NCI-H2107 treated with DMSO at 0.1 percent for 48 hours (cell line): ENCODE measurements around the gene LYPLAL1.
A peak's percentile ranks its signal among the peaks of the same experiment; 100 is the strongest.

Experiments used
- DNase-seq: peaks from one replicate; lab custom pipeline; 2025; ENCODE audit not compliant: unreplicated experiment; lab: John Stamatoyannopoulos, UW

LYPLAL1 gene

DNA sequence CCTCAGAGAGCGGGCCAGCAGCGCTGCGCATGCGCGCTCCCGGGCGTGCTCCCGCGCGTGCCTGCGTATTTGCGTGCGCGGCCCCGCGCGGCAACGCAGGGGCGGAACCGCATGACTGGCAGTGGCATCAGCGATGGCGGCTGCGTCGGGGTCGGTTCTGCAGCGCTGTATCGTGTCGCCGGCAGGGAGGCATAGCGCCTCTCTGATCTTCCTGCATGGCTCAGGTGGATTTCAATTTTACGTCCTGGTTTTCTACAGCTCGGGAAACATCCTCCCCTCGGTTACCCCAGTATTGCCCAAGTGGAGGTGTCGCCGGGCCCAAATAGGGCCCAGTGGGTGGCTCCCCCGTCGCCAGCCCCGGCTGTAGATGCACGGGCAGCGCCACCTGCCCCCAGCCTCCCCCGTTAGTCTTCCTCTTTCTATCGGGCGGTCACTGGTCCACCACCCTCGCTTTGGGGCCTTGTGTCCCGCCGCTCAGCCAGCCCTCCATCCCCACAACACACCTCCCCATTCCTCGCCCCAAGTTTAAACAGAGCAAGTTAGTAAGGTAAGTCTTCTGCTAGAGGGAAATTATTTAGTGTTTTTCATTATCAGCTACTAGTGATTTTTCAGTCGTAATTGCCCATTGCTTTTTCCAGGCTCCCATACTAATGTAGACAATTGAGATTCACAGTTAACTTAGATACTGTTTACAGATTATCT, at the start of gene LYPLAL1:
LYPLAL1 (plus strand) TSS at position 121 of the 702 bp plus-strand sequence; CDS start at position 134, 13 bp downstream.
- DNase-seq: peak; percentile 64

DNA sequence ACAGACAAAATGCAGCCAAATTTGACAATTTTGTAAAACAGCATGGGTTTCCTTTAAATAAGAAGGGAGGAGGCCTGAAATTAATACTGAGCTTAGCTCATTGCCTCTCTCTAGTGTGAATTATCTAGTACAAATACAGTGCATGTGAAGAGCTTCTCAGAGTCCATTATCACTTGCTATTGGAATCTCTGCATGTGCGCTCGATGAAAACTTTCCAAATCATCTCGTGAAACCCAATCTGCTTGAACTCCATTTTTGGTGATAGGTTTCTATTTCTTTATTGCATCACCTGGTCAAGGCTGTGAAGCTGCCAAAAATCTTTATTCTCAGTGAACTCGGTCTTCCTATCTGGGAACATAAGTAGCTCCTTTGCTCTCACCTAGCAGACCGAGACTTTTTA, 49.5 kb upstream of the LYPLAL1 start:
- DNase-seq: no peak

DNA sequence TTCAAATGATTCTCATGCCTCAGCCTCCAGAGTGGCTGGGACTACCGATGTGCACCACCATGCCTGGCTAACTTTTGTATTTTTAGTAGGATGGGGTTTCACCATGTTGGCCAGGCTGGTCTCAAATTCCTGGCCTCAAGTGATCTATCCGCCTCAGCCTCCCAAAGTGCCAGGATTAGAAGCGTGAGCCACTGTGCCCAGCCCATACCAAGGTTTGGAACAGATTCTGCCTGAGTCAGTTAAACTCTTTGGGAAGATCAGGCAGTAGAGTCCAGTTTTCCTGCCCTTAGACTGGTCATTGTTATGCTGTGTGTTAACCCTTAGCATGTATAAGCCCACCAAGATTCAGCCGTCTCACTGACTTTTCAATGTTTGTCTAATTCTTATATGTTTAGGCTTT, 48.3 kb upstream of the LYPLAL1 start:
- DNase-seq: no peak

DNA sequence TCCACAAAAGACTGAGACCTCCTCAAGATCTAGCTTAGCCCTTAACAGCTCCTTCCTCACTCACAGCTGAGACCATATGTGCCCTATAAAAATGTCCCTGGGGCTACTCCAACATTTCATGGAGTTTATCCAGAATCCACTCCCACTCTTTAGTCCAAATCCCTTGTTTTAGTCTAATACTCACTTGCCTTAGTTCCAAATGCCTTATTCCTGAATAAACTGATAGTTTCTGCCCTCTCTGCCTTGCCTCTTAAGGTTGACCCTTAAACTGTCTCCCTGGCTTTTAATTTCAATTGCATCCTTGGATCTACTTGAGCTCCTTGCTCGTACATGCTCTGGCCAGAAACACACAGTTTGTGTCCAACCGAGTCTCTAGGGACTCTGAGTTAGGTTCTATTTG, 47.3 kb upstream of the LYPLAL1 start:
- DNase-seq: no peak

DNA sequence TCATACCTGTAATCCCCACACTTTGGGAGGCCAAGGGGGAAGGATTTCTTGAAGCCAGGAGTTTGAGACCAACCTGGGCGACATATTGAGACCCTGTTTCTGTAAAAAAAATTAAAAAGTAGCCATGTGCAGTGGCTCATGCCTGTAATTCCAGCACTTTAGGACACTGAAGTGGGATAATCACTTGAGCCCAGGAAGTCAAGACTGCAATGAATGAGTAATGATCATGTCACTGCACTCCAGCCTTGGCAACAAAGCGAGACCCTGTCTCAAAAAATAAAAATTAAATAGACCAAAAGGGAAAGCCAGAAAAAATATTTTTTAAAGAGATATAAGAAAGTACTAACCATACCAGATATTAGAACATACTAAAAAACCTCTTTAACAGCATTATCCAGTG, 44.7 kb upstream of the LYPLAL1 start:
- no peak for DNase-seq

DNA sequence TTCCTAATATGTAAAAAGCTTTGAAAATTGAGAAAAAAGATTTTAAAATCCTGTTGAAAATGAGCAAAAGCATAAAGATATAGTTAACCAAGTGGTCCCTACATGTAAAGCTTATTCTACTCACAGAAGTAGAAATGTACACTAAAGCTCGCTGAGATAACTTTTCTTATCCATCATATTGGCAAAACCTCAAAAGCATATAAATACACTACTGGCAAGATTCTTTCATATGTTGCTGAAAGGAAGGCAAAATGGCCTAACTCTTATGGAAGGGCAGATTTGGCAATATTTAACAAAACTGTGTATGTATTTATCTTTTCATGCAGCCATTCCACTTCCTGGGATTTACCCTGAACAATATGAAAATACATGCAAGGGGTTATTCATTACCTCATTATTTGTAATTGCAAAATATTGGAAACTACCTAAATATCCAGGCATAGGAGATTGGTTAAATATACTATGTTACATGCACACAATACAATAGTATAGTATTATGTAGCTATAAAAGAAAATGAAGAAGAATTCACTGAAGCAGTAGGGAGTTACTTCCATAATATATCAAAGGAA, 43.2 kb upstream of the LYPLAL1 start:
- no peak for DNase-seq

DNA sequence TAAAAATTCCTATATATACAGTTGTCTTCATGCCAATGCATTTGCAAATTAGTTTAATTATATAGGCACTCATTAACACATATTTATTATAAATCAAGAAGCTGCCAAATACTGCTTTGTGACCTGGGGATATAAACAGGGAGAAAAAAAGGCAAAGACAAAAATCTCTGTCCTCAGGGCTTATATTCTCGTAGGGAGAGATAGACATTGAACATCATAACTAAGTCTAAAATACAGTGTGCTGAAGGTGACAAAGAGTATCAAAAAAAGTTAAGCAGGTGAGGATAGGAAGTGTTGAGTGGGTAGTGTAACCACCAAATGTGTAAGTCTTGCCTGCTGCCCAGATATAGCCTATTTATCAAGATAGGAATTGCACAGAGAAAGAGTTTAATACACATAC, 40.7 kb upstream of the LYPLAL1 start:
- no peak for DNase-seq

DNA sequence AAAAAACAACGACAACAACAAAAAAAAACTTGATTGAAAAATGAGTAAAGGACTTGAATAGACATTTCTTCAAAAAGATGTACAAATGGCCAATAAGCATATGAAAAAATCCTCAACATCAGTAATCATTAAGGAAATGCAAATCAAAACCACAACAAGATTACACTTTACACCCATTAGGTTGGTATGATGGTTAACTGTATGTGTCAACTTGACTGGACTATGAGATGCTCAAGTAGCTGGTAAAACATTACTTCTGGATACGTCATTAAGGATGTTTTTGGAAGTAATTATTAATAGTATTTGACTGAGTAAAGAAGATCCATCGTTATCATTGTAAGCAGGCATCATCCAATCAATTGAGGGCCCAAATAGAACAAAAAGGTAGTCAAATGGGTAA, 34.9 kb upstream of the LYPLAL1 start:
- no peak for DNase-seq

DNA sequence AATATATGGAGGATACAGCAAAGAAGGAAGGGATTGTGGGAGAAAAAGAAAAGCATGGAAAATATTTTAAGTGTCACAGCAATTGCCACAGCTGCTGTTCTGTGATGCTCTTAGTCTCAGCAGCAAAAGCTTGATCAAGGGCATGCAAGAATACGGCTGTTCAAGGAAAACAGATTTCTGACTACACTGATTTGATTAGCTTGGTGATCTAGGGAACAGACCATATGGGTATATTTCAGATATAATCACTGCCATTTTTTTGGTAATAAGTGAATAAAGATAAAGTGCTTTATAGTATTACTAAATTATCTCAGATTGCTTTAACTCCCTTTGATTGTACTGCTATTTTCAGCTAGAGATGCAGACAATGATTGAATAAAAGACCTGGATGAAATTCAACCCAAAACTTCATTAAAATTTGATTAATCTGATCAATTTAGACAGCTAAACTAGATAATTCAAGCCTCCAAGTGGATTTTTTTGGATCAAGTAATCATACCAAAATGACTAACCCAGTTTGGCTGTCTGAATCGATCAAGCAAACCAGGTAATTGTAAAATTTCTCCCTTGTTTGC, 33.3 kb upstream of the LYPLAL1 start:
- no peak for DNase-seq

DNA sequence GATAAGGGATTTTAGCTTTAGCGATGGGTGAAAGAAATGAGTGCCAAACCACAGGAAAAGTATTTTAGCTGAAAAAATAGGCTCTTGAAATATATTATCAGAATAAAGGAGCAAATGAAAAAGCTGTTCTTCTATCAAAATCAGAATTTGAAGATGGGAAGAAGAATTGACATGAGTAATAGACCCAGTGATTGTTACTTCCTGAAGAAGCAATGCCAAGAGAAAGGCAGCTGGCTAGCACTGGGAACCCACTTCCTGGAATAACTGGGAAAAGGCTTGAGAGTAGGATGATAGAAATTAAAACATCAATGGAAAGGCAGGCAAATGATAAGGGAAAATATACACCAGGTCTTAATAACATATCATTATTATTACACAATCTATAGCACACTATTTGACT, 29.9 kb upstream of the LYPLAL1 start:
- DNase-seq: no peak

DNA sequence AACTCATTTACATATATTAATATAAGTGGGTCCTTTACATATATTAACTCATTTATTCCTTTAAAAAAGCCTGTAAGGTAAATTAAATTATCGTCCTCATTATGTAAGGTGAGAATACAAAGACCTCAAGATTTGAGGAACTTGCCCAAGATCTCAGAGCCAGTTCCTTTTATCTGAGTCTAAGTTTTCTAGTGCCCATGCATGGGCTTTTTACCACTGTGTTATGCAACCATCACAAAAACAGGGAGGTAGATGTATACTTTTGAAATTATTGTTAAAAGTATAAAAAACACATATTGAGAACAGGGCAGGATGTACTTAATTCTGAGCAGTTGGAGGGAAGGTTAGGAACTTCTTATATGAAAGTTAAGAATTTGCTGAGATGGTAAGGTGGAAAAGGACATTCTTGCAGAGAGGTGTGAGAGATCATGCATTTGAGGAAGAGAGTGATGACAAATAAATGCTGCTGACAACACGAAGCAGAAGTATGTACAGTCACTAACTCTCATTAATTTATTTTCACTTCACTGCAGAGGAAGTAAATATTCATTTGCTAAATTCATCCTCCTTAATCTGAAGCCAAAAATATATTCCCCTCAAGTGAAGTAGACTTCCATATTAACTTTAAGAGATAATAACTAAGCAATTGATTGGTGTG, 28.9 kb upstream of the LYPLAL1 start:
- DNase-seq: no peak

DNA sequence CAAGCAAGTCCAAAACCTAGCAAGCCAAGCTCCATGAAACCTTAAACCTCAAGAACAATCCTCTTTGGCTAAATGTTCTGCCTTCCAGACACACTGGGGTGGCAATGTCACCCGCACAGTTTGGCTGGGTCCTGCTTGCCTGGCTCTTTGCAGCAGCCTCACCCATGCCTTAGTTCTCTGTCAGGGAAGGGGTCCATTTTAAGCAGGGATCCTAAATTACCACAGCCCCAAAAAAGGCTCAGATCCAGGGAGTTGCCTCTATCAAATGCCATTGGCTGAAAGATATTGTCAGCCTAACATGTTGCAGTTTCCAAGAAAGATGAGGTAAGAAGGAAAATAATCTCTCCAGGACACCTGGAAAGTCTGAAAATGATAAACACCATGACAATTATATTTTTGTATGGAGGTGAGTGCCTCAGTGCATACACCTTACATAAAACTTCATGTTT, 26.1 kb upstream of the LYPLAL1 start:
- DNase-seq: no peak

DNA sequence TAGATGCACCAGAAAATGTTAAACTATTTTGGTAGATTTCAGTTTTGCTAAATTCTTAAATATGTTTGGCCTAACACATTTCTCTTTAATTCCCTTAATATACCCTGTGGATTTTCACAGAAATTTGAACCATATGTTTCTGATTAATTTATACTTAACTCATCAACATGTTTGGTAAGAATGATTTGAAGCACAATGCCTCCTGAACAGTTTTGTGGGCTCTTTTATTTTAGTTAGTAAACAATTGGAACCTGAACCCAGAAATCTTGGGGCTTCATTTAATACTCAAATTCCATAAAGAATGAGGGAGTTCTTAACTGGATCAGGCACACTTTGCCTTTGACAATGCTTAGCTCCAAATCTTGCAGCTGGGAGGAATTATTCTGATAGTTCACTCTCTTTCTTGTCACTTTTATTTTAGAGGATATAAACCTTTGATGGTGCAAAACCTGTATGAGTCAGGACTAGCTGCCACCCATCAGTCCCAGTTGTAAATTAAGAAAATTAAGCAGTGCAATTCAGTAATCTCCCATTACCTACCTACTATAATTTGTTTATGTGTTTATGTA, 24.6 kb upstream of the LYPLAL1 start:
- DNase-seq: no peak

DNA sequence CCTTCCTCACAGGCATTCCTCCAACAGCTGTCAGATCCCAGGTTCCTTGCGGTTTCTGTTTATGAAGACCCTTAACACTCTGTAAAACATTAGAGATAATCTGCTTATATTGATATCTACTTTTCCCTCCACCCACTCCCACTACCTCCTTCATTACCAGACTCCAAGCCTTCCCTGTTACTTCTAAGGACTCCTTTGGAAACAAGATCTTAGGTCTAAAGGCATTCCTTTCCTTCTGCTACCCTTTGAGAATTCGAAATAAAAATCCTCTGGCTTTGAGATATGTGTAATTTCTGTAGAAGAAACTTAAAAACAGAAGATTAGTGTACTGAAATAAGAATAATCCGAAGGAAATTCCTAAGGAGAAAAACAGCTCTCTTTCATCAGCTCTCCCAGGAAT, 23.7 kb upstream of the LYPLAL1 start:
- no peak for DNase-seq

DNA sequence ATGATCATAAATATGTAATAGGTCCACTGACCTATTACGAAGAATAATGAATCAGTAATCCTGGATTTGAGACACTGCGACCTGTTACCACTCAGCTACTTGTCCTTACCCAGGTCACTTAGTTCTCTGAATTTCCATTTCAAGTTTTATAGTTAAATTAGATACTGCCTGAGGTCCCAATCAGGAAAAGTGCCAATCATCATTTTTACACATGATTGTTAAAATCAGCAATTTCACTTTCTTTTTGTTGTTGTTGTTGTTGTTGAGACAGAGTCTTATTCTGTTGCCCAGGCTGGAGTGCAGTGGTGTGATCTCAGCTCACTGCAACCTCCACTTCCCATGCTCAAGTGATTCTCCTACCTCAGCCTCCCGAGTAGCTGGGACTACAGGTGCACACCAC, 22.8 kb upstream of the LYPLAL1 start:
- no peak for DNase-seq

DNA sequence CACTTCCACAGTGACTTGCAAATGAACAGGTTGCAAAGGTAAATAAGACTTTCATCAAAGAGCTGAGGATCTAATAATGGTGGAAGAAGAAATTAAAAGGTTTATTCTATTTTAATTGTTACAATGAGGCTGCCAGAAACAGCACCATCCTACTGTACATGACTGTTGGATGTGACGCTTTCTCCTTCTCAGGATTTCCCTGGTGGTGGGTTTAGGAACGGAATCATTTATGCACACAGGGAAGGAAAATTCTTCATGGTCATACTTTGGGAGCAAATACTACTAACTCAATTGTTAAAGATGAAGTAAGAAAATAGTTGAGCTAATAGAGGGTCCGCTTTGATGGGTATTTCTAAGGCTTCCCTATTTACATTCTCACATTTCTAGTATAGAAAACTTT, 22.2 kb upstream of the LYPLAL1 start:
- DNase-seq: no peak

DNA sequence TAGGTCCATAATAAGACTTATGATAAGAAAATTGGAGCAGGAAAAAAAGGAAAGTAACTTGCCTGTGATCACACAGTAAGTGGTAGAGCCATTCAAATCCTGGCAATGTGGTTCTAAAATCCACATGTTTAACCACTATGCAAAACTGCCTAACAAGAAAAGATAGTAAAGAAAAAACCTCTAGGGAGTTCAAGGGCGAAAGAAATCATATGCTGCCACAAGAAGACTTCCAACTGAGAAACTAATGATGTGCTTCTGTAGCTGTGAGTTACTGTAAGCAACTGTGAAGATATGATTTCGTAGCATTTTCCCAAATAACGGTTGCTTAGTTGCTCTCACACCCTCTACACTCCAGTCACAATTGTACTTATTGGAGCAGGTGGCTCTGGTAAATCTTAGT, 20.9 kb upstream of the LYPLAL1 start:
- no peak for DNase-seq

DNA sequence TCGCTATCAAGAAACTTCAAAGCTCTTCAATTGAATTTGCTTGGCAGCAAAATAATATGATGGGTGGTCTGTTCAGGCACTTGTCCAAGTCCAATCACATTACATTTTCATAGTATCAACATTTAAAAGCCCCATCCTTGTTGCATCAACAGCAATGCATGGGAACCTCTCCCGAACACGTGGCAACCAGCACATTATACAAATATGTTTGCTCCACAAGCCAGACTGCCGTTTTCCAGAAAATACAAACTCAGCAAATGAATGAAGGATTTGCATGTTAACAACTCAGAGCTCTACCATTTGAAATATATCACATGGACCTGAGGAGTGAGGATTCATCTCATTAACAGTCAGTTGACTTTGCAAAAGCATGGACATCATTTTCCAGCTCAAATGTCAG, 20.0 kb upstream of the LYPLAL1 start:
- no peak for DNase-seq

DNA sequence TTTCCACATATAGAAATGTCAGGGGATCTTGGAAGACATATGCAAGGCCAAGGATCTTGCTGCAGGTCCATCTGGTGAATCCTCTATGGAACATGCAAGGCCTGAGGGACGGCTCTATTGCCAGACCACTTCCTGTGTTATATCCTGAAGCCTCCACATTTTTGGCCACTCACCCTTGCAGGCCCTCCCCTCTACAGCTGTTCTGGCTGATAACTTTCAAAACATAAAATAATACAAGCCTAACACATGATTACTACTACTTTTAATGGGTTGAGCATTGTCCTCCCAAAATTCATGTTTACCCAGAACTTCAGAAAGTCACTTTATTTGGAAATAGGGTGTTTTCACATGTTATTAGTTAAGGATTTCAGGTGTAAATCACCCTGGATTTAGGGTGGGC, 18.5 kb upstream of the LYPLAL1 start:
- DNase-seq: no peak

DNA sequence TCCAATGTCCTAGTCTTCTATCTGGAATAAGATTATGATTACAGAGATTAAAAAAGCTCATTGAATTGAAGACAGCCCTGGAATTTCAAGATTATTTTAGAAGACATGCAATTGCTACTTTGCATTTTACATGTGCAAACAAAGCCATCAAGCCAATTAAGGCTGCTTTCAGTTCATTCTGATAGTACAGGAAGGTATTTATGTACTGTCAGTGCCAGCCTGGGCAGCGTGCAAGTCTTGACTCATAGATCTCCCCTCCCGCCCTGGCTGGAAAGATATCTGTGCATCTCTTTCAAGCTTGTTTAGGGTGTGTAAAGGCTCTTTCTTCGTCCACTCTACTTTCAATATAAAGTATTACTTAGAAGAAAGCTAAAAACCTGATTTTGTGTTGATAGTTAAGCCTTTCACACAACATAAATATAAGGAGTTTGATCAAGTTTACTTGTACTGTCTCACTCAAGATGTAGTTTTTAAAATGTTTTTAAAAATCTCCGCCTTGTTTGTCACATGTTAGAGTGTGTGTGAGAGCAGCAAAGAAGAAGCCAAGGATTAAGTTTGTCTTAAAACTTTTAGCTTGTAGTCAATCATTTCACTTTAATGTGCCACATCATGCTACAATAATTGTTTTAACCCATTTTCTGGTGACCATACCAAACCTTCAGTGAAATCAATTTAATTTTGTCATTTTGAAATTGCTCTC, 13.6 kb upstream of the LYPLAL1 start:
- no peak for DNase-seq

DNA sequence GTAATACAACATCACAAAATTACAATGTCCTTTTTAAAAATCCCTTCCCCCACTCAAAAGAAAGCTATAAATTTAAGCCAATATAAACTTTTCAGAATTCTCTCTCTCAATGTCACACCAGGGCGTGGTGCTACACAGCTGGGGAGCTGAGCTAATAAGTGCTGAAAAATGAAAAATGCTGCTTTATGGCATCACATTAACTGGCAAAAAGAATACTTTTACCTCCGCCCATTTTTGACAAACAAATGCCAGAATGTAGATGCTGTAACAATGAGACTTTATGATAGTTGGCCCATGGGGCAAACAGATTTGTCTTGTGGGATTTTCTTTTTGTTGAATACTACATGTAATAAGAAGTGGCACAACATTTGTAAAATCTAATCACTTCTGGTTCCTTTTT, 12.7 kb upstream of the LYPLAL1 start:
- DNase-seq: no peak
